LNCAP (cell line): Measurements from ENCODE around the gene SLC22A12.

Source experiments
- TF ChIP-seq, protein P1 (sequence below): fragments of 450-650 bp; IDR thresholded peaks from 2 replicates; pipeline ENCODE4 v1.5.1; 2017; ENCODE audit warnings: mild to moderate bottlenecking

SLC22A12 gene

DNA sequence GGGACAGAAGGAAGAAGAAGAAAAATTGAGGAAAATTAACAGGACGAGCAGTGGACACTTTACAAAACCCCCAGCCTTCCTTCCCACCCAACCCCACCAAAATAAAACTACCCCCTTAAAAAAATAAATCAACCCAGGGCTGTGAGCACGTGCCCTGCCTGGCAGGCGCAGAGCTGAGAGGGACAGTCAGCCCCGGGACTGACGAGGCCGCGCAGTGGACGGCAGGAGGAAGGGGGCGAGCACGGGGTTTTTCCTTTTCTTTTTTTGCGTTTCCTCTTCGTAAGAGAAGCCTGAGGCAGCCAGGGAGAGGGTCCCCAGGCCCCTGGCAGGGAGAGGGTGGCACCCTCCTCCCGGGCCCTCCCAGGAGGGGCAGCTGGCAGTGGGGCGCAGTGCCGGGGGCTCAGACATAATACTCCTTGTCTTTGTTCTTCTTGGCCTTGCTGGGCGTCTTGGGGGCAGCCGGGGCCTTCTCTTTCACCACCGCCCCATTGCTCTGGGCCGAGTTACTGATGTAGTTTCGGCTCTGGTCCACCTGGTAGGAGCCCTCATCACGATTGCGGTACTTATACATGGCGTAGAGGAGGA, 15.9 kb downstream of the SLC22A12 start:
- TF ChIP-seq, protein P1, sequence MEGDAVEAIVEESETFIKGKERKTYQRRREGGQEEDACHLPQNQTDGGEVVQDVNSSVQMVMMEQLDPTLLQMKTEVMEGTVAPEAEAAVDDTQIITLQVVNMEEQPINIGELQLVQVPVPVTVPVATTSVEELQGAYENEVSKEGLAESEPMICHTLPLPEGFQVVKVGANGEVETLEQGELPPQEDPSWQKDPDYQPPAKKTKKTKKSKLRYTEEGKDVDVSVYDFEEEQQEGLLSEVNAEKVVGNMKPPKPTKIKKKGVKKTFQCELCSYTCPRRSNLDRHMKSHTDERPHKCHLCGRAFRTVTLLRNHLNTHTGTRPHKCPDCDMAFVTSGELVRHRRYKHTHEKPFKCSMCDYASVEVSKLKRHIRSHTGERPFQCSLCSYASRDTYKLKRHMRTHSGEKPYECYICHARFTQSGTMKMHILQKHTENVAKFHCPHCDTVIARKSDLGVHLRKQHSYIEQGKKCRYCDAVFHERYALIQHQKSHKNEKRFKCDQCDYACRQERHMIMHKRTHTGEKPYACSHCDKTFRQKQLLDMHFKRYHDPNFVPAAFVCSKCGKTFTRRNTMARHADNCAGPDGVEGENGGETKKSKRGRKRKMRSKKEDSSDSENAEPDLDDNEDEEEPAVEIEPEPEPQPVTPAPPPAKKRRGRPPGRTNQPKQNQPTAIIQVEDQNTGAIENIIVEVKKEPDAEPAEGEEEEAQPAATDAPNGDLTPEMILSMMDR, result no peak

DNA sequence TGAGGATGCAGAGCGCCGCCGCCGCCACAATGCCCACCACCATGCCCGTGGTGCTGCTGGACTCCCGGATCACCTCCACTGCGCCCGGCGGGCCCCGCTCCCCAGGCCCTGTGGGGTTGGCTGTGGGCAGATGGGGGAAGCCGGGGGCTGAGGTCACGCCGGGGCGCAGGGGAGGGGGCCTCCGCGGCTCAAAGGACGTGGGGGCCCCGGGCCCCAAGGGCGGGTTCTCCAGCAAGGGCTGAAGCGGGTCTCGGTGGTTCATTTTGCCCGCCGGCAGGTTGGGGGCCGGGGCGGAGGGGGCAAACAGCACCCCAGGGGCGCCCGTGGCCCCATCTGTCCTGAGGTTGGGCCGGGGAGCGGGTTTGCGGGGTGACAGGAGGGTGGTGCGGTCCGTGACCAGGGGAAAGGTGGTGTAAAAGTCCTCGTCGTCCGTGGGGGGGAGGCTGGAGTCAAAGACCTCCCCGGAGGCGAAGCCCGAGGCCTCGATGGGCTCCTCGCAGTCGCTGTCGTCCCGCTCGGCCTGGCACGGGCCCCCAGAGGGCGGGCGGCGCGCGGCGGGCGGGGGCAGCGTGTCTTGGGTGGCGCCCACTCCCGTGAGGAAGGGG, 16.5 kb downstream of the SLC22A12 start:
- TF ChIP-seq, protein P1, result no peak

DNA sequence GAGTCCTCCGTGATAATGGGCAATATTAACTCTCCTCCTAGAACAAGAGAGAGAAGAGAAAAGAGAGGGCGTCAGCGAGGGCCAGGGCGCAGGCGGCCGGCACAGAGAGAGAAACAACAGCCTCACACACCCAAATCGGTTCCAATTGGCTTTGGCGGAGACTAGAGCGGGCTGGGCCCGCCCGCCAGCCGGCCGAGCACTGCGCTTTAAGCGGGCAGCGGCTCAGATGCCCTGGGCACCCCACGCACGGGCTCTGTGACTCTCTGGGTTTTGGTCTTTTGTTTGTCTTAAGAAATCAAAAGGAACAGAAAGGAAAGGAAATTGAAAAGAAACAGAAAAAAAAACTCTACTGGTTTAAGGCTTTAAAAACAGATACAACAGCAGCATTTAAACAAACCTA, 17.0 kb downstream of the SLC22A12 start:
- TF ChIP-seq, protein P1, result no peak

DNA sequence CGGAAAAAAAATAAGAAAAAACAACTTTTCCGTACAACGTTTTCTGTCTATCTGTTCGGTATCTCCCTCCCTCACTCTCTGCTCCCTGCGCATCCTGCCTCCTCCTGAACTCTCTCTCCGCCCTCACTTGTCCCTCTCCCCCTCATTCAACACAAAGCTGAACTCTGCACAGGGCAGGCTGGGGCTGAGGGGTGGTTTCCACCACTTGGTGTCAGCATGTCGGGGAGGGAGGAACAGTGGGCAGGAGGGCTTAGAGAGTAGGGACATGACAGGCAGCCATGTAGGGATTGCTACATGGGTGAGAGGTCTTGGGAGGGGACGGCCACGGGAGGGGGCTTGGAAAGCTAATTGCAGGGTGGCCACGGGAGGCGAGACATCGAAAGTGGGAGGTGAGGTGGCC, 17.6 kb downstream of the SLC22A12 start:
- TF ChIP-seq, protein P1, result no peak

DNA sequence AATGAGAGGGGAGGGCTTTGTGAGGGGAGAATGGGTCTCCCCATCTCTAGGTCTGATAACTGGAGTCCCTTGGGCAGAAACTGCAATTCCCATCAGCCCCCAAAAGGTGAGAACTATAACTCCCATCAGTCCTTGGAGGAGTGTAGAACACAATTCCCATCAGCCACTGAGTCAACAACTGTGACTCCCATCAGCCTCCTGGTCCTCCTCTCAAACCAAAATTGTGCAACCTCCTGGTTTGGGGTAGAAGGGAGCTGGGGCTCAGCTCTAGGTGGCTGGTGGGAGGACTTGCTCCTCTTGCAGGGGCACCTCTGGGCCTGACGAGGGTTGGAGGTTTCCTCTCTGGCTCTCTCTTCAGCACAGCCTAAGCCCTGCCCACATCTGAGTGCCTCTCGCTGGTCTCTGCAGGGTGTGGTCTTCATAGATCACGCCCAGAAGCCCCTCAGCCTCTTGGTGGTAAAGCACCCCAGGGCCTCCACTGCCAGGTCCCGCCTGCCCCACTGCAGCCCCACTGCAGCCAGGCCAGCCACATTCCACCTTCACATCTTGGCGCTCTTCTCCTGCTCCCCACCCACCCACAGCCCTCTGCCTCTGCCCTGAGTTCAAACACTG, 18.5 kb downstream of the SLC22A12 start:
- TF ChIP-seq, protein P1, result no peak

DNA sequence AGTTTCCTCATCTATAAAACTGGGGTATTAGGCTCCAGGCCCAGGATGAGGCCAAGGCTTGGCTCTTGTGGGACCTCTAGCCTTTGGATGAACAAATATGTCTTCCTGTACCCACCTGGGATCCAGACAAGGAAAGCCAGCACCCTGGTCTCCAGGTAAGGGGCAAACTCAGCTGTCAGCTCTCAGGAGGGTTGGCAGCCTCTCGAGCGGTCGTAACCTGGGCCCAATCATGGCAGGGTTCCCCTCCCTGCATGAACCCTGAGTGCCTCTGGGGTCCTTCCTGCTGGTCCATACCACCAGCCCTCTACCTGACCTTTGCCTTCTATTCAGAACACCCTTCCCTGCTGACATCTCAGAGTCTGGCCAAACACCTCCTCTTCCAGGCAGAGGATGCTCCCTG, 19.6 kb downstream of the SLC22A12 start:
- TF ChIP-seq, protein P1, result no peak

DNA sequence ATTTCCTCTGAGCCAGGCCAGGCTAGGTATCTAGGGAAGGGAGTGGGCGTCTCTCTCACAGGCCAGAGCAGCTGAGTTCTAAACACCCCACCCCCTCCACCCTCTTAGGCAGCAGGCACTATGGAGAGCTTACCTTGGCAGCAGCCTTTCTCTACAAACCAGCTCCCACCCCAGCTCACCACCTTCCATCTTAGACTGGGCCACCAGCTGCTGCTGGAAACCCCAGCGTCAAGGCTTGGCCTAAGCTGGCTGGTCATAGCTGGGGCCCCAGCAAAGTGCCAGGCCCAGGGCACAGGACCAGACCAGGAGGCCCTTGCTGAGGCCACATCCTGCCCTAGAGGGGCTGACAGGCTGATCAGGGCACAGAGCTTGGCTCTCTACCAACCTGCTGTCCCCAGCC, 20.2 kb downstream of the SLC22A12 start:
- TF ChIP-seq, protein P1, result no peak
